Keratinocyte (primary cell): ENCODE measurements around the gene LRBA. TPM values are rescaled to one million over a fixed set of nuclear protein-coding genes. Genes with fewer than 3 reads are reported as not detected.

Source experiments
- DNase-seq: peaks from one replicate; pipeline ENCODE4 v3.0.0-alpha.2; 2011; ENCODE audit warnings: low read depth, missing footprints, low spot score
- FAIRE-seq: peaks from 2 replicates; lab custom pipeline; 2011; peaks lifted over from hg19 to GRCh38; lab: Jason Lieb, UNC
- H2AFZ ChIP-seq: 2 replicates; pipeline ENCODE4 v1.6.0; 2012; ENCODE audit warnings: low read length, control low read depth, inconsistent platforms; ENCODE audit not compliant: control insufficient read depth
- H3K27ac ChIP-seq: 2 replicates; pipeline ENCODE4 v1.5.1; 2011; ENCODE audit warnings: low read length; ENCODE audit not compliant: control insufficient read depth, insufficient read depth
- H3K27me3 ChIP-seq: 3 replicates; pipeline ENCODE4 v1.6.0; 2011; ENCODE audit warnings: low read length; ENCODE audit not compliant: control insufficient read depth, insufficient read depth; ENCODE audit errors: extremely low read depth
- H3K36me3 ChIP-seq, 2 experiments: 2 replicates in 1 of 2; 3 replicates in 1 of 2; pipeline ENCODE4 v1.5.1; 2011; ENCODE audit warnings: low read length in 2 of 2, mild to moderate bottlenecking in 1 of 2; ENCODE audit not compliant: control insufficient read depth in 2 of 2, insufficient read depth in 2 of 2; ENCODE audit errors: extremely low read depth in 1 of 2
- H3K4me1 ChIP-seq: 3 replicates; pipeline ENCODE4 v1.5.1; 2011; ENCODE audit warnings: low read length; ENCODE audit not compliant: control insufficient read depth, insufficient read depth; ENCODE audit errors: extremely low read depth
- H3K4me2 ChIP-seq: 3 replicates; pipeline ENCODE4 v1.6.0; 2011; ENCODE audit warnings: low read depth, low read length; ENCODE audit not compliant: control insufficient read depth, insufficient read depth; ENCODE audit errors: extremely low read depth
- H3K4me3 ChIP-seq, 3 experiments: fragments of 200-600 bp in 1 of 3; sonication (generic) in 1 of 3; 2 replicates in 2 of 3; 3 replicates in 1 of 3; pipeline ENCODE4 v1.5.1; 2011 to 2016; ENCODE audit warnings: low read length in 3 of 3, mild to moderate bottlenecking in 3 of 3, control low read depth in 2 of 3, inconsistent platforms in 1 of 3, low read depth in 1 of 3, mixed read lengths in 1 of 3, mixed run types in 1 of 3, moderate library complexity in 1 of 3; ENCODE audit not compliant: control insufficient read depth in 2 of 3, insufficient read depth in 2 of 3; ENCODE audit errors: extremely low read depth in 1 of 3
- H3K79me2 ChIP-seq: 2 replicates; pipeline ENCODE4 v1.6.0; 2012; ENCODE audit warnings: low read length; ENCODE audit not compliant: control insufficient read depth, insufficient read depth
- H3K9ac ChIP-seq: 3 replicates; pipeline ENCODE4 v1.6.0; 2011; ENCODE audit warnings: low read length; ENCODE audit not compliant: control insufficient read depth, insufficient read depth; ENCODE audit errors: extremely low read depth
- H3K9me1 ChIP-seq: 3 replicates; pipeline ENCODE4 v1.6.0; 2011; ENCODE audit warnings: low read length; ENCODE audit not compliant: control insufficient read depth, insufficient read depth; ENCODE audit errors: extremely low read depth
- H3K9me3 ChIP-seq: 2 replicates; pipeline ENCODE4 v1.5.1; 2012; ENCODE audit warnings: low read depth, low read length; ENCODE audit not compliant: control insufficient read depth
- H4K20me1 ChIP-seq: 3 replicates; pipeline ENCODE4 v1.6.0; 2011; ENCODE audit warnings: low read length; ENCODE audit not compliant: control insufficient read depth, insufficient read depth; ENCODE audit errors: extremely low read depth
- EZH2 ChIP-seq: IDR thresholded peaks from one replicate; pipeline ENCODE4 v1.6.1; 2012; ENCODE audit warnings: inconsistent platforms, mild to moderate bottlenecking, low read length, moderate library complexity
- dilution Hi-C: fragments of 300-500 bp; cut with MboI; formaldehyde crosslinking; loops from one replicate; pipeline ENCODE4 v1.7.0; 2020; ENCODE audit warnings: low sequenced_read_pairs; ENCODE audit not compliant: extremely low pct_ligation_motif_present
- polyA plus RNA-seq, 5 experiments: library from polyadenylated mRNA; depleted of rRNA in 3 of 5; stranded (reverse) in 3 of 5; stranded (forward) in 1 of 5; unstranded in 1 of 5; fragments of >200 nt; gene quantifications; 1 replicate in 1 of 5; 2 replicates in 3 of 5; 3 replicates in 1 of 5; pipeline versions ENCODE4 v1.2.1 to v1.2.3, GENCODE V29; 2011 to 2012; ENCODE audit warnings: missing spikeins in 2 of 5, low read depth in 1 of 5, low replicate concordance in 1 of 5
- TF ChIP-seq, protein P1 (sequence below), 3 experiments: IDR thresholded peaks in 1 of 3; conservative IDR thresholded peaks in 1 of 3; optimal IDR thresholded peaks in 1 of 3; 2 replicates in 2 of 3; 3 replicates in 1 of 3; pipeline versions ENCODE3 to v1.5.1; 2011; ENCODE audit warnings: low read length in 3 of 3, mild to moderate bottlenecking in 3 of 3, moderate library complexity in 2 of 3, control low read depth in 1 of 3, inconsistent platforms in 1 of 3; ENCODE audit not compliant: insufficient read depth in 2 of 3; ENCODE audit errors: extremely low read depth in 1 of 3

Gene LRBA
- polyA plus RNA-seq, 1 donor (not counting 4 experiments of a cell fraction or from before 2014, with no cell fraction given), result 35.6 TPM

DNA sequence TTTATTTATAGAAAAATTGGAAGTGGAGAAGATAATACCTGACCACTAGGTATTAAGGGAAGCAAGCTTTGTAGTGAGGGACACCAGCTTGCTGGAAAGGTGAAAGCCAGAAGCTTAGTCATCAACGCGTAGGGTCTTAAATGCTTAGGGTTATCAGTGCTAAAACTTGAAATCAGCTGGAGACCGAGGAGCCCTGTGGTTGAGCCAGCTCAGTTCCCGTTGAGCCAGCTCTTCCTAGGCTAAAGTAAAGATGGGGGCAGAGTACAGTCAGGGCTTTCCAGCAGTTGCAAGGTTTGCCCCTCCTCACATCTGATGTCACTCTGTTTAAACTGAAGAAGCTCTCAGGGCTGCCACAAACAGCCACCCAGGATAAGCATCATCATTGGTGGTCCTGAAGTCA lies 696.1 kb downstream of the LRBA start:
- H3K4me1 ChIP-seq, result no peaks in the 10 kb centered on the region
- FAIRE-seq (no peak), DNase-seq (no peak)
- no peak overlapping the region for H3K27ac ChIP-seq
- H3K4me2 ChIP-seq, result no peak overlapping the region
- dilution Hi-C loops, result no loop called here
- no peak overlapping the region for H2AFZ ChIP-seq
- no peak overlapping the region for H3K4me3 ChIP-seq
- H4K20me1 ChIP-seq, result no peaks in the 10 kb centered on the region
- no peak overlapping the region for H3K9ac ChIP-seq
- TF ChIP-seq, protein P1, sequence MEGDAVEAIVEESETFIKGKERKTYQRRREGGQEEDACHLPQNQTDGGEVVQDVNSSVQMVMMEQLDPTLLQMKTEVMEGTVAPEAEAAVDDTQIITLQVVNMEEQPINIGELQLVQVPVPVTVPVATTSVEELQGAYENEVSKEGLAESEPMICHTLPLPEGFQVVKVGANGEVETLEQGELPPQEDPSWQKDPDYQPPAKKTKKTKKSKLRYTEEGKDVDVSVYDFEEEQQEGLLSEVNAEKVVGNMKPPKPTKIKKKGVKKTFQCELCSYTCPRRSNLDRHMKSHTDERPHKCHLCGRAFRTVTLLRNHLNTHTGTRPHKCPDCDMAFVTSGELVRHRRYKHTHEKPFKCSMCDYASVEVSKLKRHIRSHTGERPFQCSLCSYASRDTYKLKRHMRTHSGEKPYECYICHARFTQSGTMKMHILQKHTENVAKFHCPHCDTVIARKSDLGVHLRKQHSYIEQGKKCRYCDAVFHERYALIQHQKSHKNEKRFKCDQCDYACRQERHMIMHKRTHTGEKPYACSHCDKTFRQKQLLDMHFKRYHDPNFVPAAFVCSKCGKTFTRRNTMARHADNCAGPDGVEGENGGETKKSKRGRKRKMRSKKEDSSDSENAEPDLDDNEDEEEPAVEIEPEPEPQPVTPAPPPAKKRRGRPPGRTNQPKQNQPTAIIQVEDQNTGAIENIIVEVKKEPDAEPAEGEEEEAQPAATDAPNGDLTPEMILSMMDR (optimal IDR thresholded peaks at IDR 0.05 in 1 of 3, IDR thresholded peaks at IDR 0.05 in 1 of 3, conservative IDR thresholded peaks at IDR 0.05 in 1 of 3; ENCODE audit: extremely low read depth in 1 of 3, insufficient read depth in 2 of 3, low read length in 3 of 3), result no peak
- TF ChIP-seq EZH2, result no peak
- H3K9me3 ChIP-seq, result no peaks in the 10 kb centered on the region
- H3K36me3 ChIP-seq, result no peaks in the 10 kb centered on the region
- no peaks in the 10 kb centered on the region for H3K79me2 ChIP-seq
- no peaks in the 10 kb centered on the region for H3K9me1 ChIP-seq
- H3K27me3 ChIP-seq, result no peaks in the 10 kb centered on the region

DNA sequence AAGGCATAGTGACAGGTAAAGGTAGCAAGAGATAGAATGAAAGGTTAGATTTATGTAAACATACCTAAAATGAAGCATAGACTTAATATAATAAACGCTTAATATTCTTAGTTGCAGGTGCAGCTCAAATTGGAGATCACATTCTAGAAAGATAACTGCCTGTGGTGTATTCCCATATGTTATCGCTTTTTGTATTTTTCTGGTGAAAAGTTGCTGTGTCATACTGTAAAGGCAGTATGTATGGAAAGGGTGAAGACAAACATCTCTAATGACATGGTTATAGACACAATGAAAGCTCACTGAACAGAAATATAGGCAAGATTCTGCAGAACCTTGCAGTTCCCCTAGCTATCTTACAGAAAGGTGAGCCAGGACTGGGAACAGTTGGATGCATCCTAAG lies 696.6 kb downstream of the LRBA start:
- no peak for TF ChIP-seq EZH2
- TF ChIP-seq, protein P1 (optimal IDR thresholded peaks at IDR 0.05 in 1 of 3, IDR thresholded peaks at IDR 0.05 in 1 of 3, conservative IDR thresholded peaks at IDR 0.05 in 1 of 3; ENCODE audit: extremely low read depth in 1 of 3, insufficient read depth in 2 of 3, low read length in 3 of 3), result no peak
- Histone ChIP-seq H4K20me1 (no peaks in the 10 kb centered on the region), H3K9me3 (no peaks in the 10 kb centered on the region), H3K4me3 (no peak overlapping the region), H3K4me1 (no peaks in the 10 kb centered on the region), H3K27ac (no peak overlapping the region), H3K9ac (no peak overlapping the region), H3K9me1 (no peaks in the 10 kb centered on the region), H3K4me2 (no peak overlapping the region), H2AFZ (no peak overlapping the region), H3K79me2 (no peaks in the 10 kb centered on the region), H3K36me3 (no peaks in the 10 kb centered on the region), H3K27me3 (no peaks in the 10 kb centered on the region)
- dilution Hi-C loops, result no loop called here
- FAIRE-seq (no peak), DNase-seq (no peak)
